Left lobe of liver (tissue), 2 donors: ENCODE measurements around the gene CXXC5. TPM values are rescaled to one million over a fixed set of nuclear protein-coding genes. Genes with fewer than 3 reads are reported as not detected.

Experiments
- ATAC-seq: fragments of 200-7000 bp; cut with Tn5 transposase; one replicate; pipeline ENCODE4 v1.9.1; 2020; ENCODE audit warnings: mild to moderate bottlenecking, moderate library complexity
- DNase-seq: peaks from one replicate; pipeline ENCODE4 v3.0.0-alpha.2; 2020; ENCODE audit warnings: low spot score
- total RNA-seq: library from RNA; stranded (reverse); gene quantifications from one replicate; pipeline ENCODE4 v1.2.1, GENCODE V29; 2021
- donor health status: DM: no; HTN: no; CAD: no; lungs with moderate emphysema.
- donor health status: DM: no; HTN: yes; CAD: no.

CXXC5 gene
- total RNA-seq, 1 donor from 2014 or later: 64.0 TPM

DNA sequence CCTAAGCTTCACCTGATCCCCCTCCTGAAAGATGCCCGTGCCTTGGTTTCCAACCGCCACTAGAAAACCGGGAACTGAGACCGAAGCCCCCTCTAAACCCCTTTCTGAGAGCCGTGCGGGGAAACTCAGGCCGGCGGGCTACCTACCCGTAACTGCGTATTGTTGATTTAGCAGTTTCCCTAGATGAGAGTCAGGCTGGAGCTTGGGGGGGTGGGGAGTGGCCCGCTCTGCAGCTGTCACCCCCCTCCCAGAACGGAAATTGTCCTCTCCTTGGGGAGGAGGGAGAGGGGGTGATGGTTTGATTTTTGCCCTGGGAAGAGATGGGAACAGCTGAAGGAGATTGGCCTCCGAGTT is 2.5 kb downstream of the CXXC5 start:
- ATAC-seq: no peak
- DNase-seq: no peak

DNA sequence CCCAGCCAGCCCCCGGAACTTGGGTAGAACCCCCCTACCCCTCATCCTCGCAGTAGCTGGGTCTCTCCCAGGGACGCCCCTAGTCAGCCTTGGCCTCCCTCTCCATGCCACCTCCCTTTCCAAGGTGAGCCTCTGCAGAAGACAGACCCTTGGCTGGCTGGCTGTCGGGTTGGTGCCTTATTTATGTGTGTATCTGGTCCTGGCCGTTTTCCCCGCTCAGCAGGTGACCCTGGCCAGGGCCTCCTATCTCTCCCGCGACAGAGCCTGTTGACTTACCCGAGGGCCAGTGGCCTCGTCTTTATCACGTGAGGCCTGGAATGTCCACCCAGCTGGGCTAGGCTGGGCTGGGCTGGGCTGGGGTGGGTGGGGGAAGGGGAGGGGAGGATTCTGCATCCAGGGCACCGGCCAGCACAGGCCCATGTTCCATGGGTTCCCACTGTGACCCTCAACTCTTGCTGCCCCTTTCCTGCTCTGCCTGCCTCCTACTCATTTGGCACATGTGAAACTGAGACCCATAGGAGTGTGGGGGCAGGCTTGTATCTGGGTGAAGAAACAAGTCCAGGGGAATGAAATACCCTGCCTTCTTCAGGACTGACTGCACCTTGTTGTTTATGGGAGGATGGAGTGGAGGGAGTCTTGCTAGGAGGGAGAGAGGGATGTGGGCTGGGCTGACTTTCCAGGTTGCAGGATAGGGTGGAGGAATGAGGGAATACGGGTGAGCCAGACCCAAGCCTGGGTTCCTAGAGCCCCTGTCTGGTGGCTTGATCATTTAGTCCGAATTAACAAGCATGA is 3.1 kb downstream of the CXXC5 start:
- DNase-seq (peak; percentile 95), ATAC-seq (peak; percentile 53)

DNA sequence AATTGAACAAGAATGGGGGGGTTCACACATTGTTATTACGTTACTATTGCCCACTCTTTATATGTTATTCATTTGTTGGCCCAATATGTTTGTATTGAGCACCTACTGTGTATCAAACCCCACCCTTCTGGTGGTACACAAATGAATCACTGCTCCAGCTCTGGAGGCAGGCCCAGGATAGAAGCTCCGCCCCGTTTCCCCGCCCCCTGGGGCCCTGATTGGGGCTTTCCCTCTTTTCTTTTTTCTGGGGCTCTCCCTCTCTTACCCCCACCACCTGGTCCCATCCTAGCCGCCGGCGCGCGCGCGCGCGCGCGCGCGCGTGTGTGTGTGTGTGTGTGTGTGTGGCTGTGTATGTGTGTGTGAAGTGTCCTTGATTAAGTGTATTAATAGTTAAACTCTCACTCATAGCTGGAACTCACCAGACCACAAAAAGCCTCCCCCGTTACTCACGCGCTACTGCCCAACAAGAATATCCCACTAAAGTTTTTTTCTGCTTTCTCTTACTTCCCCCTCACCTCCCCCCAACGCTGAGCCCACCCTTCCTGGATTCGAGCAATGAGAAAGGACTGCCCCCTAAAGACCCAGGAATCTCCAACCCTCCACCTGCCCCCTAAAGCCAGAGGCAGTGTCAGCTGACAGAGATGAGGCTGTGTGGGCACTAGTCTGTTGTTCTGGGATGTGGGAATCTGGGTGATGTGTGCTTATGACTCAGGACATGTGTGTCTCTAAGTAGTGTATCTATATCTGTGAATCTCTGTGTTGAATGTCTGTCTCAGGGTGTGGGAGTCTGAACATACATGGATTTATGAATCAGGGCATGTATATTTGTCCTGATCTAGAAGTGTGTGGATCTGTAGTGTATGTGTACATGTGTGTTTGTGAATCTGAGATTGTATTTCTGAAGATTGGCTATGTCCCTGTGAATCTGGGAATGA is 4.0 kb downstream of the CXXC5 start:
- ATAC-seq: peak; percentile 11

DNA sequence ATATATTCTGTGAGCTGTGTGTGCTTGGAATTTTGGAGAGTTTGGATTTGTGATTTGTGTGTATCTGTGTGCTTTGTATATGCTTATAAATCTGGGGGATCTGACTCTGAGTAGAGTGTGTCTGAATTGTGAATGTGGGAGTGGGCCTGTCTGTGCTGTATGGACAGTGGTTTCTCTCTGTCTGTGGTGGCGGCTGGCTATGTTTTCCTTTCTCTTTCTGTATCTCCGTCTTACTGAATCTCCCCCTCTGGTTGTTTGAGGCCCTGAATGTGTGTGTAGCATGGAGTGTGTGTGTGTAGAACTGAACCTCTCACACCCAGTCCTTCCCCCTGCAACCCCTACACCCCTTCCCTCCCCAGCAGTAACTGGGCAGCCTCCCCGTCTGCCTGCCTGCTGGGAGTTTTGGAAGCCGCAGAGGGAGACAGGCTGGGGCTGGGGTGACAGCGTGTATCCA is 4.7 kb downstream of the CXXC5 start:
- no peak for ATAC-seq

More for the DNA sequence above, 4.0 kb downstream of the CXXC5 start:
- peak; percentile 79 for DNase-seq

DNA sequence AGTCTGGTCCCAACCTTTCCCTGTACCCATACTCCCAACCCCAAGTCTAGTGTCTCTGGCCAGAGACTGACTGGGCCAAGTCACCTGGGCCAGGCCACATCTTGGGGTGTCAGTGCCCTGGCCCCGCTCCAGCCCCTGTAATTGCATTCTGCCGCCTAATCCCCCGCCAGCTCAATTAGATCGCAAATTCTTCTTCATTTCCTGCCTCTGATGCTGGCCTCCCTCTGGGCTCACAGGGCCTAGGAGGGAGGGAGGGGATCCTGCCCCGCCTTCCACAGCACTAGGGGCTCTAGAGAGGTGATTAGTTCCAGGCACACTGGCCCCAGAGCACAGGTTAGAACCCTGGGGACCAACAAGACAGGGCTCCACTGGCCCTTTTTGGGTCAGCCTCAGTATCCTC is 5.5 kb downstream of the CXXC5 start:
- no peak for DNase-seq
- ATAC-seq: no peak

More for the DNA sequence above, 4.7 kb downstream of the CXXC5 start:
- no peak for DNase-seq

DNA sequence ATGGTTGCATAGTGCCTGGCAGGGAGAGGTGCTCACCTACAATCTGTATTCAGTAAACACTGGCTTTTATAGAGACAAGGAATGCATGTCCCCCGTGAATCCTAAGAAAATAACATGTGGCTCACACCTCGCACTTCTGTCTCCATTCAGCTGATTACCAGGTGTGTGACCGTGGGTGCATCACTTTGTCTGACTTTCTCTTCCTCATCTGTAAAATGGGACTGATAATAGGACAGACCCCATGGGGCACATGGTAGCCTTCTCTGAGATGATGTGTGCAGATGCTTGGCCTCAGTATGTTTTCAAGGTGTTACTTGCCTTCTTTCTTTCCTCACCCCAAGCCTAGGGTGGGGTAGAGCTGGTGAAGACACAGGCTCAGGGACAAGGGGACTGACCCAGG is 6.3 kb downstream of the CXXC5 start:
- DNase-seq: no peak
- ATAC-seq: no peak

DNA sequence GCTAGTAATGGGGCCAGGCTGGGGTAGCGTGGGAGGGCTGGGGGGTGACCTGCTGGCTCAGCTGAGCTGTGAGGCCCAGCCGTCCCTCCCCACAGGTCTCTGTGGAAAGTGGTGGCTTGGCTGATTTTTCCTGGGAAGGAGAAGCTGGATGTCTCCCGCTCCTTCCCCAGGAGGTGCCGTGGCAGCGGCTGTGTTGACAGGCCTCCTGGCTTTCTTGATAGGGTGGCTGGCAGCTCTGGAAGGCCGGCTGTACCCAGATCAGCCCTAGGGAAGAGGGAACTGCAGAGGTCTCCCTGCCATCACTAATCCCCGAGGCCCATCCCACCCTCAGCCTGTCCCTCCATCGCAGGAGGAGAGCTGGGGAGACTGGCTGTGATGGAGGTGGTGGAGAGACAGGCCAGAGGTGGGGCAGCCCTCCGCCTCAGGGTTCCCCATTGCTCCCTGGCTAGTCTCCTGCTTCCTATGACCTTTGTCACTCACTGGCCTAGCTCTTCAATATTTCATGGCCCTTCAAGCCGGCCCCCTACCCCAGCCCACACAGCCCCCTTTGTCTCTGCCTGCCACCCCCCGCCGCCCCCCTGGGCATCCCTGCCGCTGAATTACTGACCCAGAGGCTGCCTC is 6.8 kb downstream of the CXXC5 start:
- DNase-seq (no peak), ATAC-seq (peak; percentile 8)

DNA sequence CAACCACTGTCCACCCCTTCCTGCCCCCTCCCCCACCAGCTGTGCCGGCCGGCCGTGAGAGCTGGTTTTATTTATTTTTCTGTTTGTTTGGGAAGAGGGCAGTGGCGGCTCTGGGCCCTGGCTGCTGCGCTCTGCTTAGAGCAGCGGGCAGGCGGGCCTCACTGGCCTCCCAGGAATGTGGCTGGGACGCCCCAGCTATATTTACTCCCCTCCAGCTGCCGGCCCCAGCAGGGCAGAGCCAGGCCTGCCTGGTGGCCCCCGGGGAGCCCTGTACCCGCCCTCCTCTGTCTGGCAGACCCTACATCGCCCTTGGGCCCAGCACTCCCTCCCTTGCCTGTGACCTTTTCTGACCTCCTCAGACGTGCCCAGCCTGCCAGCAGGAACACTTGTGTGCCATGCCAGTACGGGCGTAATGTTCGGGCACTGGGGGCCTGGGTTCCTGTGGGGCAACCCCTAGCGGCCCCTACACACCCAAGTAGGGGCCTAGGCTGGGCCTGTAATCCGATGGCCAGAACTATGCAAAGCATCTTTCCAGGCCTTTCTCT is 7.7 kb downstream of the CXXC5 start:
- DNase-seq (peak; percentile 77), ATAC-seq (peak; percentile 50)

DNA sequence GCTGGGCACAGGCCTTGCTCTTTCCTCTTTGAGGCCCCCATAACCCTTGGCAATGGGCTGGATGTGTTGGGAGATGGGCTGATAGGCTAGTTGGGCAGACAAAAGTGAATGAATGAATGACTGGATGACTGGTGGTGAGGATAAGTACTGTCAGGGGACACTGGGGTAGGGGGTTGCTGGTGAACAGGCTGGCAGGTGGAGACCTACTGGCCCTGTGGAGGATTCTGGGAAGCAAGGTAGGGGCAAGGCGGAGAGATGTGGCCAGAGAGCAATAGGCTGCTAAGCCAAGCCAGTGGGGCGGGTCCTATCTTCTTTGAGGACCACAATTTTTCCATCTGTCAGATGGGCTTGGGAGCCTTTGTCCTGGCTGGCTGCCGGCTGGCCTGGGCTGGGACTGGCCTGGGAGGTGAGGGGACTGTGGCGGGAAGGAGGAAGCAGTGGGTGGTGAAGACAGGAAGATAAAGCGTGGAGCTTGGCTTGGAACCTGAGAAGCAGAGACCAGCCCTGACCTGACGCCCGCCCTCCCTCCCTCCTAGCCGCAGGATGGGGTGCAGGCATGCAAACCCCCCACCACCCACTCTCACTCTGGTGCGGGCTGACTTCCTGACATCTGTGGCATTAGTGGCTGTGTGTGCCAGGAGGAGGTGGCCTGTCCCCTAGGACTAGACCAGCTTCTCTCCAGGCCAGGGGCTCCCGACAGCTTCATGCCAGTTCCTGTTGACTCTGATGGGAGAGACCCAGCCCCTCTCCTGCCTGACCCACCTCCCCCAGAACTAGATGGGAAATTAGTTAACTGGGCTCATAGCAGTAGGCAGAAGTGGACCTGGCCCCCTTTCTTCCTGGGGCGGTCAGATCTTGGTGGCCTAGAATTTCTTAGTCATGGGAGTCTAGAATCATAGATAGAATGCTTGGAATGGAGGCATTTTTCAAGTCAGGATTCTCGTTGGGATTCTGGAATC is 9.5 kb downstream of the CXXC5 start:
- no peak for DNase-seq

DNA sequence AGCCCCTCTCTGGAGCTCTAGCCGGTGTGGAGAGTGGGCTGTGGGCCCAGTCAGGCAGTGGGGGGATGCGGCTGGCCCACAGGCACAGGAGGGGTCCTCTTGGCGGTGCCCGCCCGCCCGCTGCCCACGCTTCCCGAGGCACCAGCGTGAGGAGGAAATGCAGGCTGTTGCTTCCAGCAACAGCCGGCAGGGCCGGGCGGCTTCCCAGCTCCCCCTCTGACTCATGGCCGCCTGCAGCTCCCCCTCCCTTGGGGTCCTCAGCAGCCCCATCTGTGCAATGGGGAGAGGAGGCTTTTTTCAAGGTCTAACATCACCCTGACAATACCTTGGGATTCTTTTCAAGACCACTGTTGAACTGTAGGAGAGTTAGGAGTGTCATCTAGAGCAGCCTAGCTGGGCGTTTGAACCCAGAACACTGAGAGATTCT is 10.4 kb downstream of the CXXC5 start:
- DNase-seq: no peak

More for the DNA sequence above, 9.5 kb downstream of the CXXC5 start:
- no peak for ATAC-seq

DNA sequence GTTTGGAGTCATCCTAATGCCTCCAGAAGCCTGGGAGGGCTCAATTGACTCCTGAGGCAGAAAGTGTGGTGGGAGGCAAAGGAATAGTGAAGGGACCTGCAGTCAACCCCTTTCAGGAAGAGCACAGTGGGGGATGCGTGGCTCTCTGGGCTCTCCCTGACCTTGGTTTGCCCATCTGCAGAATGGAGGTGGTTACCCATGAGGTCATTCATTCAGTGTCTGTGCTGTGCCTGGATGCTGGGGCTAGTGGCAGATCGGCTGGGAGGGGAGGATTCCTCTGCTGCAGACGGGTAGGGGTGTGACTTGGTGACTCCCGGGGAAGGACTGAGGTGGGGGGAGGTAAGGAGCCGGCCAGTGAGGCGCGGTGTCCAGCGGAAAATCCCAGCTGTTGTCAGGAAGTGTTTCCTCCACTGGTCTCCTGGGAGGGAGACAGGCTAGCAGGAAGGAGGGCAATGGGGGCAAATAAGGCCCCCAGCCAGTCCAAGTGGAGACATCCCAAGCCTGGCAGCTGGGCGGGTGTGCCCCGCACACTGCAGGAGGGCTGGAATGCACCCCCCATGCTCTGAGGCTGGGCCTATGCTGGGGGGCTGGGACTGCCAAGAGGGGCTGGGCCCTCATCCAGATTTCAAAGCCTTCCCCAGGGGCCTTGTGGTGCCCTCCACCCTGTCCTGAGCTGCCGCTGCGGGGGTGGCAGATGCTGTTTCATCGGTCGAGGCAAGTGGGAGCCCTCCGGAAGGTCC is 10.9 kb downstream of the CXXC5 start:
- DNase-seq (no peak), ATAC-seq (peak; percentile 1)

More for the DNA sequence above, 10.4 kb downstream of the CXXC5 start:
- ATAC-seq: no peak

DNA sequence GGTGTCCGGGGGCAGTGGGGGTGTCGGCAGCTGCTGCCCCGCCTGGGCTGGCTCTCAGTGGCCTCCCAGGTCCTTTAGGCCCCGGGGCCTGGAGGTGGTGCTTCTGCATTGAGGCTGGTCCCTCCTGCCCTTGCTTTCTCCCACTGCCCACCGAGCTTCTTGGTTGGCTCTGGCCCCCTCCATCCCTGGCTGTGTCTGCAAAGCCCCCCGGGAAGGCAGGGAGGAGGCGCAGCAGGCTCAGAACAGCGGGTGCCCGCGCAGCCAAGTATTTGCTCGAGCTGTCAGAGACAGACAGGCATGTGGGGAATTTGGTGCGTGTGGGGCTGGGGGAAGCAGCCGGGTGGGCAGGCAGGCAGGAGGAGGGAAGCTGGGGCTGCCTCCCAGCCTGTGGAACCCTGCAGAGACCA is 11.5 kb downstream of the CXXC5 start:
- ATAC-seq: no peak
- no peak for DNase-seq

DNA sequence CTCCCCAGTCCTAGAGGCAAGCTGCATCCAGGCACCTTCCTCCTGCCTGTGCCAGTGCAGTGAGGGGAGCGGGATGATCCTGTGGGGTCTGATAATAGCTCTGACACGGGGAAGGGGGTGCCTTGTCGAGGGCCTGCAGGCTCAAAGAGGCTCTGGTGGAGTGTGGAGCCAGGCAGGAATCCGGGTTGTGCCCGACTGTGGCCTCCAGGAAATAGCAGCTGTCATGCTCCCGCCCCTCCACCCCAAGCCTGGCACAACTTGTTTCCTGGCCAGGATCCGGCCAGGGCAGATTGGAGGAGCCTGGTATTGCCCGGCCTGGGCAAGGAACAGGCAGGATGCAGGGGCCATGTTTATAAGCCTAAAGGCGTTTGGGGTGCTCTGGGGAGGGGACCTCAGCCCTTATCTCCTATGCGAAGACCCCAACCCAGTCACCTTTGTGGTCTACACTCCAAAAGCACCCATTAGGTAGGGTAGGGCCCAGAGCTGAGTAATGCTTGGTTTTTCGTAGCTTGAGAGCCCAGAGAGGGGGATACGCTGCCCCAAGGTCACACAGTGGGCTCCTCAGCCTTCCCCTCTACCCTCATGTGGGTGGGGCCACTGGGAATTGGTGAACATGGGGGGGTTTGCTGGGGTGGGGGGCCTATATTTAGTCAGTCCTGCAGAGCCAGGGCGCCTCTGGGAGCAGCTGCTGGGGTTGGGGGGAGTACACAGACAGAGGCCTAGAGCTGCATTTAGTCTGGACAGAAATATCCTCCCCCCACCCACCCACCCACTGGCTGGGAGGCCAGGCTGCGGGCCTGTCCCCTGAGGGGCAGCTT is 12.2 kb downstream of the CXXC5 start:
- peak; percentile 61 for ATAC-seq
- peak; percentile 88 for DNase-seq

DNA sequence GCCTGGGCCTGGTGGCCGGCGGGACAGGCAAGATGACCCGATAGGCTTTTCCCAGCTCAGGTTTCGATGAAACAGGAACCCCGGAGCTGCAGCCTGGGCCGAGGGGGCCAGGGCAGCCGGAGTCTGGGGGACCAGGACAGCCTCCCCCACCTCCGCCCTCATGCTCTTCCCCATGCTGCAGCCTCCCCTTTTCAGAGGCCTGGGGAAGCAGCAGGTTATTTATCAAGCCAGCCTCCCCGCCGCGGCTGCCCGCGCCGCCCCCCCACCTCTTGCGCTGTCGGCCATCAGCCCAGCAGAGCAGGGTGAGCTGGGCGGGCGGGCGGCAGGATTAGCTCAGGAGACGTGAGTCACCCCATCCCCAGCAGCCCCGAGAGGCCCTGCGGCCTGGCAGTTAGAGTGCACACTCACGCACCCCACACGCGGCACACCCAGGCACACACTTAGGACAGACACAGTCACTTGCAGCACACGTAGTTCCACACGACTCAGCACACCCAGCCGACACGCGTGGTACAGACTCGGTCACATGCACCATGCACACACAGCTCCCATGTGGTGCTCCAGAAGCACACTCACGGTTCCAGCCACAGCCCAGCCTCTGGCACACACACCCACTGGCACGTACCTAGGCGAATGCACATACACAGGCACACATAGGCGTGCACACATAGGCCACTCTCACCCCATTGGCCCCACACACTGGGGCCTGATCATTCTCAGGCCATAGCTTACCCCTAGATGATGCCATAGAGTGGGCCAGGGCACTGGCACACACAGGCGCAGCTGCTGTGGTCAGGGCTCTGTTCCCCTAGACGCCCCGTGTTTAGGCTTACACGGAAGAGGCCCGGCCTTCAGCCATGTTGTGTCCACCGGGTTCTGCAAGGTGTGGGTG is 13.0 kb downstream of the CXXC5 start:
- no peak for DNase-seq
- ATAC-seq: no peak

DNA sequence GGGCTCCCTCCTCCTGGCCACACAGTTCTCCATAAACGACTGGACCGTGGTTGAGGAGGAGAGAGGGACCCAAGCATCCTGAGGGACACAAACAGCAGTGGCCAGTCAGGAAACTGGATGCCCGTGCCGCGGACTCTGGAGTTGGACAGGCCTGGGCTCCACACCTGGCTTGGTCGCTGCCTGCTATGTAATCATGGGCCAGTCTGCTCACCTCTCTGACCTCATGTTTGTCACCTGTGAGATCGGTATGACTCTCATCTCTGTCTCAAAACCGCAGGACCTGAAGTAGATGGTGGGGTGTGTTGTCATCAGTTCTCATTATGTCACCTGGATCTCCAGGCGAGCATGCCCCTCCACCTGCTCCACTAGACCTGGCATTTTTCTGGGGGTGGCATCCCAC is 14.5 kb downstream of the CXXC5 start:
- ATAC-seq (no peak), DNase-seq (no peak)

DNA sequence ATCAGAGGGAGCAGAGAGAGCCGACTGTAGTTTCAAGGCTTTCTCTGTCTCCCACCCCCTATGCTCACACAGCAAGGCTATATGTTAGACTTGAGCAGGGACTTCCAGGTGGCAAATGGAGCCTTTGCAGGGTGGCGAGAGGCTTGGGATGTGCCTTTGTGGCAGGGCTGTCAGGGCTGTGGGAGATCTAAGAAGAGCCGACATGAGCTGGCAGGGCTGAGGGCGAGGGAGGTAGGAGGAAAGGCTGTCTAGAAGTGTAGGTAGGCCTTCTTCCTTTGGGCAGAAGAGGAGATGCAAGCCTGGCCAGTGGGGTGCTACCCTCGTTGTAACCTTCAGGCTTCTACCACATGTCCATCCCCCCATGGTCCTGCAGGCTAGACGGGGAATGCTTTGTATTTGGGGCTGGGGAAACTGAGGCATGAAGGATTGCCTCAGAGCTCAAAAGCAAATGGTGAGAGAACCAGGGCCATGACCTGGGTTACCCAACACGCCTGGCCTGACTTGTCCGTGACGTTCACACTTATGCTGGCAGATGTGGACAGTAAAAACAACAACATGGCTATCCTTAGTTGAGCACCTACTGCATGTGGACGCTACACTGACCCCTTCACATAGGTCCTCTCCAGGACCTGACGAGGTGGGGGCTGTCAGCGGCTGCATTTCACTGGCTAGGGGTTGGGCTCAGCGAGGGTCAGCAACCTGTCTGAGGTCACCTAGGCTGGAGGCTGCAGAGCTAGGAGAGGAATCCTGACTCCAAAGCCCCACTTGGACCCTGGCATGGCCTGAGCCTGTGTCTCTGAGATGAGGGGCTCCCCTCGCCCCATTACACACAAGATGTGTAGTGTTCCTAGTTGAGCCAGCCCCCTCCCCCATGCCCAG is 15.3 kb downstream of the CXXC5 start:
- ATAC-seq: no peak
- DNase-seq: no peak
